ENCODE results near the gene ADSL.

Gene ADSL

GRCh38 chr22:40420341-40421081 lies 74.2 kb downstream of the ADSL start:
- no peak for DNase-seq

GRCh38 chr22:40421082-40421350 lies 74.7 kb downstream of the ADSL start:
- DNase-seq = no peak

GRCh38 chr22:40421941-40422340 lies 75.6 kb downstream of the ADSL start:
- no peak for DNase-seq

GRCh38 chr22:40422558-40423309 lies 76.4 kb downstream of the ADSL start:
- DNase-seq = peak; percentile 30

- DNase-seq = peak; percentile 55
These were observed 77.0 kb downstream of the ADSL start for GRCh38 chr22:40423310-40423688.

- no peak for DNase-seq
These were observed 77.8 kb downstream of the ADSL start for GRCh38 chr22:40423882-40424640.

- no peak for DNase-seq
These were observed 78.8 kb downstream of the ADSL start for GRCh38 chr22:40425082-40425481.

GRCh38 chr22:40426594-40427333 lies 80.5 kb downstream of the ADSL start:
- DNase-seq = peak; percentile 50

GRCh38 chr22:40428796-40429195 lies 82.5 kb downstream of the ADSL start:
- no peak for DNase-seq

- no peak for DNase-seq
These were observed 83.2 kb downstream of the ADSL start for GRCh38 chr22:40429481-40429880.

GRCh38 chr22:40430991-40431390 lies 84.7 kb downstream of the ADSL start:
- DNase-seq = no peak

GRCh38 chr22:40432157-40432556 lies 85.9 kb downstream of the ADSL start:
- no peak for DNase-seq

GRCh38 chr22:40432625-40433024 lies 86.3 kb downstream of the ADSL start:
- no peak for DNase-seq

- DNase-seq = no peak
These were observed 87.3 kb downstream of the ADSL start for GRCh38 chr22:40433416-40434090.

- no peak for DNase-seq
These were observed 87.8 kb downstream of the ADSL start for GRCh38 chr22:40434106-40434505.

GRCh38 chr22:40434745-40435144 lies 88.4 kb downstream of the ADSL start:
- DNase-seq = peak; percentile 28

GRCh38 chr22:40436505-40437431 lies 90.5 kb downstream of the ADSL start:
- DNase-seq = no peak
